GM18861 (cell line): ENCODE data around the gene SLC18A3.
A peak's percentile ranks its signal among the peaks of the same experiment; 100 is the strongest.

Source experiments
- ATAC-seq: cut with Tn5 transposase; IDR thresholded peaks from one replicate; pipeline ENCODE4 v1.9.1; 2021; ENCODE audit not compliant: unreplicated experiment

The SLC18A3 gene

DNA sequence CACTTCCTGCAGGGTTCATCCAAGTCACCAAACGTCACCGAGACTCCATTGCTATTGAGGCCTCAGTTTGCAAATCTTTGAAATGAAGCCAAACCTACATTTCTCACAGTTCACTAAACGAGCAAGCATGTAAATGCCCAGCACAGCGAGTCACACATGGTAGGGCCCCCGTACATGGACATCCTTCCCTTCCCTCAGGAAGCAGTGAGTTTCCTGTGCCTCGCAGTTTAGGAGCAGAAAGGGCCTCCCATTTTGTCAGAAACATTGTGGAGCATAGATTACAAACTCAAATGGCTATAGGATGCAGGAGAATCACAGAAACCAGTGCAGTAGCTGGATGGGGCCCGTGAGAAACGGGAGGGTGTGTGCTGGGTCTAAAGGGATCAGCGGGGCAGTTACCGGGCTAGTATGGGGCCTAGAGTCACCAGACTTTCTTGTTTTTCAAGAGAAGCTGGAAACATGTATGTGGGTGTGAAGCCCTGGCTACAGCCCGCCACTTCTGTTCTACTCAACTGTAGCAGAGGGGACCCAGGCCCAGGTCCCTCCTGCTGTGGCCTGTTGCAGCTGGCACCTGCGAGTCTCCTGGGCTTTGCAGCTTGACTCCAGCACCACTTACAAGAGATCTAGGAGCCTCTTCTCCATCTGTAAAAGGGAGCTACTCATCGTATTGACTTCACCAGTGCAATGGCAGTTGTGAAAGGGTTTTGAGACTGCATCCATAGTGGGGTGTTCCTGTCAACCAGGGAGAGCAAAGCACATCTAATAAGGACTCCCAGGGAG is 14.2 kb upstream of the SLC18A3 start:
- no peak for ATAC-seq

DNA sequence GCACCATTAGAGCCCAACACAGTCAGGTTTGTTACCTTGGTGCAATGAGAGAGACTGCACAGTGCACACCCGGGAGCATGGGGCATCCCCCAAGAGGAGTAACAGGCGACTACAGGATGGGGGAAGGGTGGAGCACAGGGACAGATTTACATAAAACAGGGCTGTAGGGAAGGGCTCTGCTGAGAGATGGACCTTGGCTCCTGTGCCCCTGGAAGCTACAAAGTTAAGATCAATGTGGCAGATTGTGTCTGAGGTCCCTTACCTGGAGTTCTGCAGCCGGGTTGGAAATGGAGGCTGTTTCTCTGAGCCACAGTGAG is 13.7 kb upstream of the SLC18A3 start:
- ATAC-seq: no peak

DNA sequence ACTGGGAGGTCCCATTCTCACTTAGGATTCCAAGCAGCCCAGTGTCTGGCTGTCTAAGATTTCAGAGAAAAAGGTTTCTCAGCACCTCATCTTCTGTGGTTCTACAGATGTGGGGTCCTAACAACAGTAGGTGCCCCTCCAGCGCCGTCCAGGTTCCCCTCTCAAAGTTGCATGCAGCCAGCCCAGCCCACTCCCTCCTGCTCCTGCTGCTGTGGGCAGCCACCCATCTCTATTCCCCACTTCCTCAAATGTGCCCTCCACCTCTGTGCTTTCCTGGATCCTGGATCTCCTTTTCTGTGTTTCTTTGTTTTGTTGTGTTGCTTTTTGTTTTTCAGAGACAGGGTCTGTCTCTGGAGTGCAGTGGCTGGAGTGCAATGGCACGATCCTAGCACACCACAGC is 13.3 kb upstream of the SLC18A3 start:
- no peak for ATAC-seq

DNA sequence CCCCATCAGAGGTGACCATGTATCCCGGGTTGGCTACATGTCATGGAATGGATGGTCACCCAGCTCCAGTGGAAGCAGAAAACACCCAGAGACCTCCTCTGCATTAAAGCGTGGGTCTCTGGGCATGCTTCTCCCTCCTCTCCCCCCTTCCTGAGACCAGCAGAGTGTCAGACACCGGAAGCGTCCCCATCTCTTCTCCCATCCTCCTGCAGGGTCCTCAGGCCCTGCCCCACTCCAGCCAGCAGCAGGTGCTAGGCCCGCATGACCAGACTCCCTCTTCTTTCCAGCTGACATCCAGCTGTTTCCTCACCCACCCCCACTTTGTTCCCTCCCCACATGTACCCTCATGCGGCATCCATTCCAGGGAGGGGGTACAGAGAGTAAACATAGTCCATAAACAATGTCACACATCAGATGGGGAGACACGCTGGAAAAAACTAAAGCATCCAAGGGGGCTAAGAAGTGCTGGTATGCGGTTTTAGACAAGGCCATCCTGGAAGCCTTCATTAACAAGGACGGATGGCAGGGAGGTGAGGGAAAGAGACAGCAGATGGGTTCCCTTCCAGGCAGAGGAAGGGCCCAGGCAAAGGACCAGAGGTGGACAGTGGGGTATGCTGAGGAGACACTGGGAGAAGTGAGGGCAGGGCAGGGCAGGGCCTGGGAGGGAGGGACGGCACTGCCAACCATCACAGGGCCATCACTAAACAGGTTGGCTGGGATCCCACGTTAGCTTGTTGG is 12.5 kb upstream of the SLC18A3 start:
- no peak for ATAC-seq

DNA sequence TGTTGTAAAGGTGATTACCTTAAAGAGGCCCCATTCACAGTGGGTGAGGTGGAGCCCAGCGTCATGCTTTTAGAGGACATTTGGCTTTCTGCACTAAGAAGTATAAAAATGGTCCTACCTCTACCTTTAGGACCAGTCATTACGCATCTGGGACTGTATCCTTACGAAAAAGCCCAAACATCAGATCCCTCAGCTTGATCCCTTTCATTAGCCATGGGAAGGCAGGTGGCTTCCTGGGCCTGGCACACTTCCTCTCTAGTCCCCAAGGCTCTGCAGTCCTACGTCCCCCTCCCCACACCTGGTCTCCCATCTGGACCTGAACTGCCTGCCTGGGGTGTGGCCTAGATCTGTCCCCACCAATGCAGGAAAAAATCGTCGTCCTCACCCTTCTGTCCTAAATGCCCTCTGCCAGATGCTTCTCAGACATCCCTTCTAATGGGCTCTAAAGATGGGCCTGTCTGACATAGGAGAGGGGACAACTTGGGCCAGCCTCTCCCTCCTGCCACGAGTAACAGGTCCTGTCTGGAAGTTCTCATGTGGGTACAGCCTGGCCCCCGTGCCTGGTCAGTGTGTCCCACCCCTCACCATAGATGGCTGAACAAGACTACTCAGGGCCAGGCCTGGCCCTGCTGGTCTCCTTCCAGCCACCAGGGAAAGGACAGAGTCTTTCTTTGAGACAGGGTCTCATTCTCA is 11.8 kb upstream of the SLC18A3 start:
- no peak for ATAC-seq

DNA sequence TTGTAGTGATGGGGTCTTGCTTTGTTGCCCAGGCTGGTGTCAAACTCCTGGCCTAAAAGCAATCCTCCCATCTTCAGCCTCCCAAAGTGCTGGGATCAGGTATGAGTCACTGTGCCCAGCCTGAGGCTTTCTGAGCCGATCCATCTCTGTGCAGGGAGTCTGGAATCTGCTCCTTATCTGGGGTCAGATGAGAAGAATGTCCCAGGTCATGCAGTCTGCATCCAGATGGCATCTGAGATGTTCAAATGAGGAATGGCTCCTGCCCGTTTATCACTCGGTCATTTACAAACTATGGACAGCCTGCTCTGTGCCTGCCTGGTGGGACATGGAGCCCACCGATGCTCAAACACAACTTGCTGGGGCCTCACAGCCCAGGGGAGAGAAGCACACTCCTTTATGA is 11.1 kb upstream of the SLC18A3 start:
- ATAC-seq: no peak

DNA sequence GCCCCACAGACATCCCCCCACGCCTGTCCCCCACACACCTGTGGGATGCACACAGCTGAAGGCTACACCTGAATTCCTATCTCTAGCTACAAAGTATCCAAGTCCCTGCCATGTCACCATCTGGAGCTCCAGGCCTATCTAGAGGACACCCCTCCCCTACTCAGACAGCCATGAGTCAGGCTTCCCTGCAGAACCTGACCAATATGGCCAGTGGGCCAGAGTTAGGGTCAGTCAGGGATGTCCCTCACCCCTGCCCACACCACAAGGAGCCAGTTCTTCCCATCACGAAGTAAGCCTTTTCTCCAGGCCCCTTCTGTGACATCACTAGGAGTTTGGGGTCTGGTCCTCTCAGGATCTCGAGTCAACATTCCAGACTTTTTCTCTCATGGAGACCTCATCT is 10.6 kb upstream of the SLC18A3 start:
- no peak for ATAC-seq

DNA sequence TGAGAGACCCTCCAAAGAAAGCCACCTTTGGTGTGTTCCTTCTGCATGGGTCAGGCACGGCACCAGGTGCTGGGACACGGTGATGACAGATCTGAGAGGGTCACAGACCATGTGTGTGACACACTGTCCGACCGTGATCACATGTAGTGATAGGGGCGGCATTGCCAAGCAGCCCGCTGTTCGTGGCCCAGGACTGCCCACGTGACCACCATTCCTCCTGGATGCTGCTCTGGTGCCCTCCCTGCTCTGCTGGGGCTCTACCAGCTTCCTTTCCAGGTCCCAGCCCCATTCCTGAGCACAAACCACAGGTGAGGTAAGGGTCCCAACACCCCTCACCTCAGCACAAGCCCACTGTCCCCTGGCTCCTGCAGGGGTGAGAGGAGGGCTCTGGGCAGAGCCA is 10.1 kb upstream of the SLC18A3 start:
- ATAC-seq: no peak

DNA sequence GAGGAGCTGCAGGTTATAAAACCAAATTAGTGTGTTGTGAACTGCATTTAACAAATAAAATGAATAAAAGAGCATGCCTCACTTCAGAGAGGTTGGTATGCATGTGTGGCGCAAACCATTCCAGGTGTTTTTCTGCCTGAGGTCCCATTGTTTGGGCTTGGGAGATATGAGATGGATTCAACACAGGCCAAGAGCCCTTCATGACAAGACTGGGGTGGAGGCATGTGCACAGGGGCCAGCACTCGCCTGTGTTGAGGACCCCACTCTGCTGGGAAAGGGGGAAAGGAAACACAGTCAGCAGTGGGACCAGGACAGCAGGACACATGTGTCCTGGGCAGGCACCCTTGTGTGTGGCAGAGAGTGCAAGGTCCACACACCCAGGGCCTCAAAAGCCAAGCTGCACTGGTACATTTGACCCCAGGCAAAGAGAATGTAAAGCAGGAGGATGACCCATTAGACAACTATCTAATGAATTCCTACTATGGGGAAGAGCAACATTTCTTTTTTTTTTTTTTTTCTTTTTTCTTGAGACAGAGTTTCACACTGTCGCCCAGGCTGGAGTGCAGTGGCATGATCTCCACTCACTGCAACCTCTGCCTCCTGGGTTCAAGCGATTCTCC is 9.2 kb upstream of the SLC18A3 start:
- ATAC-seq: no peak

DNA sequence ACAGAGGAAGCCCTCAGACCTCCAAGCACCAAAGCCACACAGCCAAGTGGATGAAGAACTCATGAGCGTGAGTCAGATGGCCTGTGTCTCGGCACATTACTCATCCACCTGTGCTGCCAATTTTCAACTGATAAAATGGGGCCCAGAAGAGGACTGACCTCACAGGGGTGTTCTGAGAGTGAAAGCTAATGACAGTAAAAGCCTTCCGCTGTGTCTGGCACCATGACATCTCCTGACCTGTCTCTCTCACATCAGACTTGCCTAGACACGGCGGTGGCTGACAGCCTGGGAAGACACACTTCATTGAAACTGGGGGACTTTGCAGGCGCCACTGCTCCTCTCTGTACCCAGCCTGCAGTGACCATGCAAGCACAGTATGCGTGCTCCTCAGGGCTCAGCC is 8.3 kb upstream of the SLC18A3 start:
- ATAC-seq: no peak

DNA sequence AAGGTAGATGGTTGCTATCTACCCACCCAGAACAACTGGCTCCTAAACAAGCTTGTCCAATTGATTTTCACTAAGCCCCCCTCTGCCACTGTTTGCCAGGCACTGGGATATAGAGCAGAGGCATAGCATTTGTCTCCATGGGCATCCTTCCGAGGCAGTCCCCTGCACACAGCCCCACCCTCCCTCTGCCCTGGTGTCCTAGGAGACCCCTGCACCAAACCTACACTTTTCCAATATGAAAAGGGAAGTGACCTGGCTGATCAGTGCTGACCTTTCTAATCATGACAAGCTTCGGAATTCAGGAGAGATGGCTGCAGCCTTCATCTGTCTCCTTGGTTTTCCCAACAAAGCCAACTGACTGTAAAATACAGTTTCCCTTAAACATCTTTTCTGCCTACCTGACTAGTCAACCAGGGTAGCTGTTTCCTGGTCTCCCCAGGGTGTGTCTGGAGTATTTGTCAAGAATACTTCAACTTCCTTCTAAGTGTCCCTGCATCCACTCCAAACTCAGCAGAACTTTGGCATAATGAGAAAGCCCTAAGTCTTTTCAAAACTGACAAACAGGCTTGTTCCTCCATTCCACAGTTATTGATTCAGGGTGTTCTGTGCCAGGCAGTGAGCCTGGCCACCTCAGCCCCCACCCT is 7.6 kb upstream of the SLC18A3 start:
- no peak for ATAC-seq

DNA sequence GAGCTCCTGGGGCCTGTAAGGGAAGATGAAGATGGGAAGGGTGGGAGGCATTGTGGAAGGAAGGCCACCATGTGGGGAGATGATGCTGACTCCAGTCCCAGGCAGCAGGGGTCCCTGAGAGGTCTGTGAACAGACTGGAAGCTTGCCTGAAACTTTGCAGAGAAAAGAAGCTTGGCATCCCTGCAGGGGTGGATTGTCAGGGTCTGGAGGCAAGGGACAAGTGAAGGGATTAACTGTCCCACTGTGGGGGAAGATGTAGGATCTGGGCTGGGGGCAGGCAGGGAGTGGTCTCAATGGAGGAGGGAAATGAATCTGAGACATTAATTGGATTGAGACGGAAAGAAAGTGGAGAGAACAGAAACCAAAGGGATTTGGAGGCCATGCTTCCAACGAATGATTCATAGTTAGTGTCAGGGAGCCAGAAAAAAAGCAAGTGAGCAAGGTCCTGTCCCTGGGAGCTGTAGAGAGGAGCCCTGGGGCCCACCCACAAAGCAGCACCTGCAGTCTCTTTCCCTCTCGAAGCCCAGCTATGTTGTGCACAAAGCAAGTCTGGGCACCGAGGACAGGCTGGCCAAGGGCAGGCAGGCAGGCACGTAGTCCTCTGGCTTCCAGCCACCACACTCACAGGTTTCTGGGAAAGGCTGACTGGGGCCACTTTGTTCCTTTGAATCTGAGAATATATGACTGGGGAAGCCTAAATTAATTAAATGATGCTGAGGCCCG is 4.7 kb upstream of the SLC18A3 start:
- no peak for ATAC-seq

DNA sequence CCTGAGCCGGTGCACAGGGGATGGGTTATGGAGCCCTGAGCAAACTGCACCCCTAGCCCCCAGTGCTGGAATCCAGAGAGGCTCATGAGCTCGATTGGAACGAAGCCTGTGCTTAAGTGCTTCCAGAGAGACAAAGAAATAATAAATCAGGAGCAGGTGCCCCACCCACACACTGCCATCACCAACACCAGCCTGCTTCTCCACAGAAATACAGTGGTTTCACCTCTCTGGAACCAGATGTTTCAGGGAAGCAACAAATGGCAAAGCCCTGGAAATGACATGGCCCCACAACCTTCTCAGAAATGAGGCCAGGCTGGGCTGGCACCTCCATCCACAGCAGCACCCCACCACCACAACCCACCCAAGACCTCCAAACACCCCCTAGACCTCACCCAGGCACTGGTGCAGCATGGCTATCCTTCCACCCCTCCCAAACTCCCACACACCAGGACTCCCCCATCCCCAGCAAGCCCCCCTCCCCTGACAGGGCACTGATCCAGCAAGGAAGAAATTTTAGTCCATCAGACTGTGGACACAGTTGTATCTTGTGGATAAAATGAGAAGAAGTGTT is 4.1 kb upstream of the SLC18A3 start:
- ATAC-seq: no peak

DNA sequence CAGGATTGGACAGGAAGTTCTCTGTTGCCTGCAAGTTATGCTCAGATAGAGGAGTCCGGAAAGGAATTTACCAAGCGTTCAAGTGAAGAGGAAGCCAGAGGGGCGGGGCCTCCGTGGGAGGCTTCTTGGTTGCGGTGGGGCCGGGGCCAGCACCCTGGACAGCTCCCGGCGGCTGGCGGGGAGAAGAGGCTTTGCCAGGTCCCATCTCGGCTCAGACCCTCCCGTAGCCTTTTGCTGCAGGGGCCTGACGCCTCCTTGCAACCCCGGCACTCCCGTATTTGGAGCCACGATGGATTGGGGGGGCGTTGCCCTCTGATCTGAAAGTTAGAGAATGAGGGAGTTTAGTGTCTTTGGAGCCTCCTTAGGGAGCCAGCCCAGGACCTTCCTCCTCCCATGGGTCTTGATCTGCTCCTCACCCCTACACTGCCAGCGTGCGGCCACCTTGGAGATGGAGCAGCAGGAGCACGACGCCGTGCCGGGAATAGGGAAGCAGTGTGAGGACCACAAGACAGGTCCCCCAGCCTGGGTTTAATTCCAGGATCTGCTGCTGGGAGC is 3.1 kb upstream of the SLC18A3 start:
- peak; percentile 64 for ATAC-seq

DNA sequence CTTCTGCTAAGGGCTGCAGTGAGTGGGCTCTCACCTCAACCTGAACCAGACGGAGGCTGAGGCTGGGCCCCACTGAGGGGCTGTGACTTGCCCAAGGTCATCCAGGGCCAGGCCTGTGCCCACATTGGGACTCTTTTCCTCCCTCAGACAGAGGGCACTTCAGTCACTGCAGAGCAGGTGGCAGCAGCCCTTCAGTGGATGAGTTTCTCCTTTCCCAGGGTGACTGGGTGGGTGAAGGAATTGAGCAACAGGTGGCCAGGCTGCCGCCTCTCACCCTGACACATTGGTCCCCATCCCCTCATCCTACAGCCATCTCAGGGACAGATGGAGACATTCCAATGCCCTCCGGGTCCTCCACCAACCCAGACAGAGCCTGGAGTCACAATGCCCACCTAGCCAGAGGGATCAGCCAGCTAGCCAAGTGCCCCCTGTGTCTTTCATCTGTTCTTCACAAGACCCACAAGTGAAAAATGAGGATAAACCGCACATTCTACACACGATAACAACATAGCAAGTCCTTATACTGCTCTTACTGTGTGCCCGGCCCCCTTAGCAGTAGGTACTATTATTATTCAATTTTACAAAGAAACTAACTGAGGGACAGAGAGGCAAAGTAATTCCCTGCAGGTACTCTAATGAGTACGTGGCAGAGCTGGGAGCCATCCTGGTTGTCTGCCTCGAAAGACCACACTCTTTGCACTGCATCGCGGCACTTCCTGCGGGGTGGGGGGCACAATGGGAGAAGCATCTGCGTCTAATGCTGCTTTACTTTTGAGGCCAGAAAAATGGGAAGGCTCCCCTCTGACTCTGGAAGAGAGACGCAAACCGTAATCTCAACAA is 1.7 kb upstream of the SLC18A3 start:
- no peak for ATAC-seq

DNA sequence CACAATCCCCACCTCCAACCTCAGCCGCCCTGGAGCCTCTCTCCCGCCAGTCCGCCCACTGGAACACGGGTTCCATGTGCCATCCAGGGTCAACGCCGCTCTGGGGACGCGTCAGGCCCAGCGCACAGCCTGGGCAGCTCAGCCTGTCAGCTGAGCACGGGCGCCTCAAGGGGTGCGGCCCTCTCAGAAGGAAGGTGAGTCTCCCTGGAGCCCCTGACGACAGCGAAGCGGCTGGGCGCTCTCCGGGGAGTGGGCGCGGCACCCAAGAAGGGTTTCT is 1.2 kb upstream of the SLC18A3 start:
- ATAC-seq: no peak

DNA sequence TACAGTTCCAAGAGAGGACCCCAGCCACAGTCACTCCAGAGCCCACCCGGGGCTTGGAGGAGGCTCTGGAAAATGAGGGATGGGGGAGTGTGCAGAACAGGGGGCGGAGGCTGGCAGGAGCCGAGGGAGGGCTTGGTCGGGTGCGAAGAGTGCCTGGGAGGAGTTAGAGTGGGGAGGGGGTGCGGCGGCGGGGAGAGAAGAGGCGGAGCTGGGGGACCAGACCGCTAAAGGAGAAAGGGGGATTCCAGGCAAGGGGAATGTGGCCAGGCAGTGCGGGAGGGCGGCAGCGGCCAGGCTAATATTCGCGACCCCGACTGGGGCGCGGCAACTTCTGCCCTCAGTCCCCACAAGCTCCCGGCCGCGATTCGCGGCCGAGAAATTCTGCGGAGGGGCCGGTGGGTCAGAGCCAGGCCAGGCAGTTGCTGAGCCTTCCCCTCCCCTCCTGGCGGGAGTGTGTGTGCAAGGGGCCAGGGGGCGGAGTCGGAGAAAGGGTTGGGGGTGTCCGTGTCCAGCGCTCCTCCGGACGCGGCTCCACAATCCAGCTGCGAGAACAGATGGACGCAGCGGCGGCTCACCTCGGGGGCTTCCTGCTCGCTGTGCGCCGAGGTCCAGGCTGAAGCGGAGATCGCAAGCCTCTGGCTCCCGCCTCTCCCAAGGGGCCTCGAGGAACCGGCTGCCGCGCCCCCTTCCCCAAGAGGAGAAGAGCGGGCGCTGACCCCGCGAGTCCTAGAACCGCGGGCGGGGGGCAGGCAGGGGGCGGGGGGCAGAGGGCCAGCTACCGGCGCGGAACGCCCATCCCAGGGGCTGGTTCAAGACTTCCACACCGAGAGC is 612 bp upstream of the SLC18A3 start:
- no peak for ATAC-seq

DNA sequence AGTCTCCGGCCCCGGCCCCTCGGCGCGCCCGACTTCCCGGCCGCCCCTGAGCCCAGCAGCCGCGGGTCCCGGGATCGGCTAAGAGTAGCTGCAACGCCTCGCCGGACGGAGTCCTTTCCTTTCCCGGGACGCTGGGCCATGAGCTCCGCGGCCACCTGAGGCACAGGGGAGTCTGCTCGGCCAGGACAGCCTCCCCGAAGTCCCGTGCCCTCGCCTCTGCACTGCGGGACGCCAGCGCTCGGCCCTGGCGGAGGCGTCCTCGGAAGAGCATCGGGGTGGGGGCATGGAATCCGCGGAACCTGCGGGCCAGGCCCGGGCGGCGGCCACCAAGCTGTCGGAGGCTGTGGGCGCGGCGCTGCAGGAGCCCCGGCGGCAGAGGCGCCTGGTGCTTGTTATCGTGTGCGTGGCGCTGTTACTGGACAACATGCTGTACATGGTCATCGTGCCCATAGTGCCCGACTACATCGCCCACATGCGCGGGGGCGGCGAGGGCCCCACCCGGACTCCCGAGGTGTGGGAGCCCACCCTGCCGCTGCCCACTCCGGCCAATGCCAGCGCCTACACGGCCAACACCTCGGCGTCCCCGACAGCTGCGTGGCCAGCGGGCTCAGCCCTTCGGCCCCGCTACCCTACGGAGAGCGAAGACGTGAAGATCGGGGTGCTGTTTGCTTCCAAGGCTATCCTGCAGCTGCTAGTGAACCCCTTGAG is 502 bp downstream of the SLC18A3 start:
- ATAC-seq: no peak
